Progenitor cell of endocrine pancreas (in vitro differentiated cells): ENCODE results near the gene ME3. TPM values are rescaled to one million over a fixed set of nuclear protein-coding genes. Genes with fewer than 3 reads are reported as not detected.

Experiments
- DNase-seq: peaks from one replicate; pipeline ENCODE4 v3.0.0; 2021; ENCODE audit warnings: low spot score; ENCODE audit not compliant: unreplicated experiment
- H3K27ac Mint-ChIP-seq: 2 replicates; pipeline ENCODE4 v1.8.0; 2021; ENCODE audit warnings: mild to moderate bottlenecking, moderate library complexity, mixed read lengths
- H3K27me3 Mint-ChIP-seq: 2 replicates; pipeline ENCODE4 v1.8.0; 2021; ENCODE audit warnings: mixed read lengths
- H3K36me3 Mint-ChIP-seq: 2 replicates; pipeline ENCODE4 v1.8.0; 2022; ENCODE audit warnings: mixed read lengths; ENCODE audit not compliant: insufficient read depth
- H3K4me1 Mint-ChIP-seq: 2 replicates; pipeline ENCODE4 v1.8.0; 2021; ENCODE audit warnings: low read depth, mixed read lengths
- H3K4me3 Mint-ChIP-seq: 2 replicates; pipeline ENCODE4 v1.8.0; 2021; ENCODE audit warnings: low read depth, mild to moderate bottlenecking, moderate library complexity, mixed read lengths
- H3K9me3 Mint-ChIP-seq: 2 replicates; pipeline ENCODE4 v1.8.0; 2021; ENCODE audit warnings: low read depth, mixed read lengths
- CTCF ChIP-seq: fragments of 200-600 bp; sonication (generic); IDR thresholded peaks from one replicate; pipeline ENCODE4 v1.5.0; 2021; ENCODE audit warnings: antibody characterized with exemption, mild to moderate bottlenecking; ENCODE audit not compliant: unreplicated experiment
- total RNA-seq: library from RNA; stranded (reverse); gene quantifications from 2 replicates; pipeline ENCODE4 v1.2.1, GENCODE V29; 2021

Gene ME3
- total RNA-seq, 1 donor from 2014 or later: 8.6 TPM

- no peak overlapping the region for H3K27ac Mint-ChIP-seq
These were observed 36.3 kb upstream of the ME3 start for GRCh38 chr11:86708669-86709068.

GRCh38 chr11:86706338-86707131 lies 34.1 kb upstream of the ME3 start:
- Mint-ChIP-seq H3K4me1 (peaks cover 20% of the 10 kb centered on the region), H3K27me3 (peaks cover 75% of the 10 kb centered on the region), H3K9me3 (peaks cover 8% of the 10 kb centered on the region), H3K36me3 (no peaks in the 10 kb centered on the region), H3K27ac (no peak overlapping the region), H3K4me3 (no peak overlapping the region)
- DNase-seq: no peak
- no peak for TF ChIP-seq CTCF

More at GRCh38 chr11:86708669-86709068, 36.3 kb upstream of the ME3 start:
- Mint-ChIP-seq H3K27me3 (peaks cover 57% of the 10 kb centered on the region), H3K36me3 (no peaks in the 10 kb centered on the region), H3K4me3 (no peak overlapping the region), H3K4me1 (peaks cover 20% of the 10 kb centered on the region), H3K9me3 (peaks cover 8% of the 10 kb centered on the region)
- TF ChIP-seq CTCF: no peak
- DNase-seq: no peak

DNA sequence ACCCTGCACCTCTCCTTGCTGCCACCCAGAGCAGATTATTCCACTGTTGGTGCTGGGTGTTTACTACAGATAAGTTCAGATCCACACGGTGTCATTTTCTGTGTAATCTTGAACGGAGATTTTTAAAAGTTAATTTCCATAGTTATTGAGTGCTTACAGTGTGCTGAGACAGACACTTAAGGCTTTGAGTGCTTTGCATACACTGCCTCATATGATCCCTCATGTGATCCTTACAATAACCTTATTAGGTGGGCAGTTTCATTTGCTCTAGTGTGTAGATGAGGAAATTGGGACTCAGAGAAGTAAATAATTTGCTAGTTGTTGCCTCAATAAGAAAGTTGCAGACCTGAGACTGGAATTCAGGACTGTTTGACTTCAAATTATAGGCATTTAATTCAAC lies 32.3 kb upstream of the ME3 start:
- H3K4me1 Mint-ChIP-seq: peaks cover 28% of the 10 kb centered on the region
- DNase-seq: no peak
- H3K4me3 Mint-ChIP-seq: no peak overlapping the region
- no peak for TF ChIP-seq CTCF
- no peaks in the 10 kb centered on the region for H3K36me3 Mint-ChIP-seq
- H3K9me3 Mint-ChIP-seq: no peaks in the 10 kb centered on the region
- H3K27ac Mint-ChIP-seq: no peak overlapping the region
- H3K27me3 Mint-ChIP-seq: peaks cover 80% of the 10 kb centered on the region

DNA sequence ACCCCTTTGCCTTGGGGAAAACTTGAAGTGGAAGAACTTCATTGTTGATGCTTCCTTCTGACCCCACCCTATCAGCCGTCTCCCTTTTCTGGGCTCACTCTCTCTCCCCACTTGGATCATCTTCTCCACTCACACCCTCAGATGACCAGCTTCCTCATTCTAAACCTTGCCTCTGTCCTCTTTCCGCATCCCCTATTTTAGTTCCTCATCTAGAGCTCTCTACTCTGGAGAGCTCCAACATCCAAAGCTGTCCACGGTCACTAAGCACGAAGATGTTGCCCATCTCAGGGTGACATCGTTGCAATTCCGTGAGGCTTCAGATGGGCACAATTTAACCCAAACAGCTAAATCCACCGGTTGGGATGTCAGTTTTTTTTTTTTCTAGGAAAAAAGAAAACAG lies 31.6 kb upstream of the ME3 start:
- no peak overlapping the region for H3K27ac Mint-ChIP-seq
- peaks cover 76% of the 10 kb centered on the region for H3K27me3 Mint-ChIP-seq
- no peak for DNase-seq
- no peaks in the 10 kb centered on the region for H3K36me3 Mint-ChIP-seq
- no peak overlapping the region for H3K4me3 Mint-ChIP-seq
- H3K9me3 Mint-ChIP-seq: no peaks in the 10 kb centered on the region
- H3K4me1 Mint-ChIP-seq: peaks cover 35% of the 10 kb centered on the region
- no peak for TF ChIP-seq CTCF

- no peak overlapping the region for H3K4me3 Mint-ChIP-seq
- H3K36me3 Mint-ChIP-seq: no peaks in the 10 kb centered on the region
- H3K9me3 Mint-ChIP-seq: no peaks in the 10 kb centered on the region
- no peak overlapping the region for H3K27ac Mint-ChIP-seq
- TF ChIP-seq CTCF: no peak
- peaks cover 35% of the 10 kb centered on the region for H3K4me1 Mint-ChIP-seq
- DNase-seq: no peak
- H3K27me3 Mint-ChIP-seq: peaks cover 72% of the 10 kb centered on the region
These were observed 30.0 kb upstream of the ME3 start for GRCh38 chr11:86702220-86702983.
